HG02571 (cell line): Measurements from ENCODE around the gene TSPAN32.
"Not testable (repeated sequence)": the region's sequence is repeated elsewhere in the genome, so short reads cannot be mapped to it uniquely, and the experiment has no call there.

Source experiments
- ATAC-seq: cut with Tn5 transposase; IDR thresholded peaks from one replicate; pipeline ENCODE4 v1.9.1; 2021; ENCODE audit warnings: mild to moderate bottlenecking, moderate library complexity; ENCODE audit not compliant: unreplicated experiment

TSPAN32 gene

DNA sequence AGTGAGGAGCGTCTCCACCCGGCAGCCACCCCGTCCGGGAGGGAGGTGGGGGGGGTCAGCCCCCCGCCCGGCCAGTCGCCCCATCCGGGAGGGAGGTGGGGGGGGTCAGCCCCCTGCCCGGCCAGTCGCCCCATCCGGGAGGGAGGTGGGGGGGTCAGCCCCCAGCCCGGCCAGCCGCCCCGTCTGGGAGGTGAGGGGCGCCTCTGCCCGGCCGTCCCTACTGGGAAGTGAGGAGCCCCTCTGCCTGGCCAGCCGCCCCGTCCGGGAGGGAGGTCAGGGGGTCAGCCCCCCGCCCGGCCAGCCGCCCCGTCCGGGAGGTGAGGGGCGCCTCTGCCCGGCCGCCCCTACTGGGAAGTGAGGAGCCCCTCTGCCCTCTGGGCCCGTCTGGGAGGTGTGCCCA, 30.8 kb downstream of the TSPAN32 start:
- not testable (repeated sequence) for ATAC-seq

DNA sequence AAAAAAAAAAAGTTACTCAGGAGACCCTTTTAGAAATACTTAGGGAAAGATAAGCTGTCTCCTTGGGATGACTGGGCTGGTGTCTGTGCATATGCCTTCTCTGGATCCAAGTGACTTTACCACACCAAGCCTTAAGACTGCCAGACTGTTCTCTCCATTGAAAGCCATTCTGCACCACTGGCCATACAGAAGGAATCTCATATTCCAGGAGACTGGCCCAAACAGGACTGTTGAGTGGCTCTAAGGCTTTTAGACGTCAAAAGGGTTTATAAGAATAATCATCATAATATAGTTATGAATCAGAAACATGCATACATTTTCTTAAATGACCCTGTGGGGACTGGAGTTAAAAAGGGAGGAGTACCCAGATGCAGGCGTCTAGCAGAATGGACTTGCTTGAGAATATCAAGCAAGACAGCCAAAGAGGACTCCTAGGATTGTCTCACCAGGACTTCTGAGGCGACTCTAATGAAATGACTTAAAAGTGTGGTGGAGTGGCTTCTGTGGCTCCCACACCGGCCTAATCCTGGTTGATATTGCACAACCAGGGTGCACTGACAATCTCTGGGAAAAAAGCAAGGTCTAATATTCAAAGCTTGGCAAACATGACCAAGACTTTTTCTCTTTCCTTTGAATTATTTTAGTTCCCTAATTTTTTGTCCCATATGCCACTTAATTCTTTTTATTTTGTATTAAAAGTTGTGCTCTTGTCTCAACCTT, 31.8 kb downstream of the TSPAN32 start:
- not testable (repeated sequence) for ATAC-seq

DNA sequence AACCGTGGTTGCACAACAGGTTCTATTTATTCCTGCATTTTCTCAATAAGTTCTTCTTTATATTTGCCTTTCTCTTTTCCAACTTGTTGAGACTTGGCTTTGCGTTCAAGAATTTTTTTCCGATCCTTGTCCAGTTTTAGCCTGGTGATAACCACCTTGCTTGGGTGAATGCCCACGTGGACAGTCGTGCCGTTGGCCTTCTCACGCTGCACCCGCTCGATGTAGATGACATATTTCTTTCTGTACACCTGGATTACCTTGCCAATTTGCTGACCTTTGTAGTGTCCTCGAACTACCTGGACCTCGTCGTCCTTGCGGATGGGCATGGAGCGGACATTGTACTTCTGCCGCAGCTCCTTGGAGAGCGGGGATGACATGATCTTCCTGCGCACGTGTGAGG, 33.5 kb downstream of the TSPAN32 start:
- ATAC-seq = not testable (repeated sequence)

DNA sequence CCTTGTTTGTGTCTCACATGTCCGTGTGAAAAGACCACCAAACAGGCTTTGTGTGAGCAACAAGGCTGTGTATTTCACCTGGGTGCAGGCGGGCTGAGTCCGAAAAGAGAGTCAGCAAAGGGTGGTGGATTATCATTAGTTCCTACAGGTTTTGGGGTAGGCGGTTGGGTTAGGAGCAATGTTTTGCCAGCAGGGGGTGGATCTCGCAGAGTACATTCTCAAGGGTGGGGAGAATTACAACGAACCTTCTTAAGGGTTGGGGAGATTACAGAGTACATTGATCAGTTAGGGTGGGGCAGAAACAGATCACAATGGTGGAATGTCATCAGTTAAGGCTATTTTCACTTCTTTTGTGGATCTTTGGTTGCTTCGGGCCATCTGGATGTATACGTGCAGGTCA, 36.9 kb downstream of the TSPAN32 start:
- ATAC-seq = not testable (repeated sequence)

DNA sequence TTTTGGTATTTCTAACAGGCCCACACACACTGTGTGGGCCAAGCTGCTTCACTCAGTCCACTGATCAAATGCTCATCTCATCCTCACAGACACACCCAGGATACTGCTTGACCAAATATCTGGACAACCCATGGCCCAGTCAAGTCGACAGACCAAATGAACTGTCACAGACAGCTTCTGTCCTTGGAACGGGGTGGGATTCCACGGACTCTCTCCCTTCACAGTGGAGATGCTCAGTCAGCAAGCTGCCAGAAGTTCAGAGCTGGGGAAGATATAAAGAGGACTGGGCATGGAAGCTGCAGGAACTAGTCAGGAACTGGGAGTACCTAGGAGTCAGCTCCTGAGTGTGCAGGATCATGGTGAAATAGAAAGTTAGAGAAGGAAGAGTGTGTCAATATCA, 40.7 kb downstream of the TSPAN32 start:
- ATAC-seq = no peak

DNA sequence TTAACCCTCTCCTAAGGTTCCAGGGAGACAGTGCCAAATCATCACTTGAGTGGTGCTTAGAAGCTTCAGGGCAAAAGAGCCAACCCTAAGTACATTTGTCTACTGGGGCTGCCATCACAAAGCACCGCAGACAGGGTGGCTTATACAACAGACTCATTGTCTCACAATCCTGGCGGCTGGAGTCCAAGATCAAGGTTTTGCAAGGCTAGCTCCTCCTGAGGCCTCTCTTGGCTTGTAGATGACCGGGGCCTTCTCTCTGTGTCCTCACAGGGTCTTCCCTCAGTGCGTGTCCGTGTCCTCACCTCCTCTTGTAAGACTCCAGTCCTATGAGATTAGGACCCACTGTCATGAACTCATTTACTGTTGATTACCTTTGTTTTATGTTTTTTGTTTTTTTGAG, 41.2 kb downstream of the TSPAN32 start:
- ATAC-seq = no peak

DNA sequence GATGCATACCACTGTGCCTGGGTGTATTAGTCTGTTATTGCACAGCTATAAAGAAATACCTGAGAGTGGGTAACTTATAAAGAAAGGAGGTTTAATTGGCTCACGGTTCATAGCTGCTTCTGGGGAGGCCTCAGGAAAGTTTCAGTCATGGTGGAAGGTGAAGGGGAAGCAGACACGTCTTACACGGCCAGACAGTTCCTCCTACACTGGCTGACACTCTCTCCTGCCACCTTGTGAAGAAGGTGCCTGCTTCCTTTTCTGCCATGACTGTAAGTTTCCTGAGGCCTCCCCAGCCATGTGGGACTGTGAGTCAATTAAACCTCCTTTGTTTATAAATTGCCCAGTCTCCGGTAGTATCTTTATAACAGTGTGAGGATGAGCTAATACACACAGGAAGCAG, 41.7 kb downstream of the TSPAN32 start:
- ATAC-seq = no peak

DNA sequence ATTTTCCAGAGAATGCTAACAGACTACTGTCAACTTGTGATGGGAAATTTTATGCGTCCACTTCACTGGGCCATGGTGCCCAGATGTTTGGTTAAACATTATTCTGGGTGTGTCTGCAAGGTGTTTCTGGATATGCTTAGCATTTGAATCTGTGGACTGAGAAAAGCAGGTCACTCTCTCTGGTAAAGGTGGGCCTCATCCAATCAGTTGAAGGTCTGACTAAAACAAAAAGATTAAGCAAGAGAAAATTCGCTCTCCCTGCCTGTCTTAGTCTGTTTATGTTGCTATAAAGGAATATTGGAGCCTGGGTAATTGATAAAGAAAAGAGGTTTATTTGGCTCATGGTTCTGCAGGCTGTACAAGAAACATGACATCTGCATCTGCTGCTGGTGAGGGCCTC, 43.2 kb downstream of the TSPAN32 start:
- no peak for ATAC-seq

DNA sequence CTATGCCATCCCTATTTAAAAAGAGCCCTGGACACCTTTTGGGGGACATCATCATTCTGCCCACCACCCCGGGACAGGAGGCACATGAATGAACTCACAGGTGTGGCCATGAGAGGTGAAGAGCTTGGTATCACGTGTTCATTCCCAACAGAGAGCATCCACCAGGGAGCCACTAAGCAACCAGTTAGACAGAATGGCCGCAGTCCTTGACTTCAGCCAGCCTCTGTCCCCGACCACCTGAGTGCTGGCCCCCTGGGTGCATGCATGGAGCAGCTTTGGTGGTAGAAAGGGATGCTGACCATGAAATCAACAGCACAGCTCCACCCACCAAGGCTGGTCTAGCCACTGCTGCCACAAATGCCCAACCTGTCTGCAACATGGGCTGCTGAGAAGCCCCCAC, 44.2 kb downstream of the TSPAN32 start:
- ATAC-seq = no peak

DNA sequence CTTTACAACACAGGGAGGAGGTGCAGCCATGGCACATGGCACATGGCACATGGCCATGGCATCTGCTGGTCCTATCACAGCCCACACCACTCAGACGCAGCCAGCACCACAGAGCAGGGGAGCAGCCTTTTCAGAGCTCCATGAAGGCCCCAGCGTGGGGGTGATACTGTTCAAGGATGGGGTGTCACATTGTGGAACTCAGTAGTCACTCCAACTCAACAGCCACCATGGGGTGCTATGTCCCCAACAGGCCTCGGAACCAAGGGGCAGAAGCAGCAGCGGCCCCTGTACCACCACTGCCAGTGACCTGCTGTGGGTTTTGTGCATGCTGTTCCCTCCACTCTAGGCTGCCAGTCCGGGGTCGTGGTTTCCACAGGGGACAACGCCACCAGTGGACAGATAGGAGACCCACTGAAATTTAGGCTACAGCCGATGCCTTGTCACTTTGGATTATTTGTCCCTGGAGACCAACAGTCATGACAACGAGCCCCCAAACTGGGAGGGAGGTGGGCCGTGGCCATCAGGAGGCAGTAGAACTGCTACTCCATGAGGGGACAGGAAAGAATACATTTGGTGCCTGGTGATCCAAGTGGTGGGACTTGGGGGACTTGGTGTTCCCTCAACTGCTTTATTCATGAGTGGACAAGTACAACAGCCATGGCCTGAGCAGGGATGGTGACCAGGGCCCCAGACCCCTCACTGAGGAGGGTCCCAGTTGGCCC, 44.9 kb downstream of the TSPAN32 start:
- no peak for ATAC-seq

DNA sequence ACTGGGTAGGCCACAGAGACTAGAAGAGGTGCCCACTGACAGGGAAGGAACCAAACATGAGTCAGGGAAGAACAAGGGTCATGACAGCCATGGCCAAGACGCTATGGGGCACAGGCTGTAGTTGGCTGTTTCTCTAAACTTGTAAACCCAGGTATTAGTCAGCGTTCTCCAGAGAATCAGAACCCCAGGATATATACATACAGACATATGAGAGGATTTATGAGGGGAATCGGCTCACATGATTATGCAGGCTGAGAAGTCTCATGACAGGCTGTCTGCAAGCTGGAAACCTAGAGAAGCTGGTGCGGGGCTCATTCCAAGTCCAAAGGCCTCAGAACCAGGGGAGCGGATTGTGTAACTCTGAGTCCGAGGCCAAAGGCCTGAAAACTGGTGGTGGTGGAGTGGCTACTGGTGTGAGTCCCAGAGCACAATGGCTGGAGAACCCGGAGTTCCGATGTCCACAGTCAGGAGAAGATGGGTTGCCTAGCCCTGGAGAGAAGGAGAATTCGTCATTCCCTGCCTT, 45.6 kb downstream of the TSPAN32 start:
- ATAC-seq = no peak

DNA sequence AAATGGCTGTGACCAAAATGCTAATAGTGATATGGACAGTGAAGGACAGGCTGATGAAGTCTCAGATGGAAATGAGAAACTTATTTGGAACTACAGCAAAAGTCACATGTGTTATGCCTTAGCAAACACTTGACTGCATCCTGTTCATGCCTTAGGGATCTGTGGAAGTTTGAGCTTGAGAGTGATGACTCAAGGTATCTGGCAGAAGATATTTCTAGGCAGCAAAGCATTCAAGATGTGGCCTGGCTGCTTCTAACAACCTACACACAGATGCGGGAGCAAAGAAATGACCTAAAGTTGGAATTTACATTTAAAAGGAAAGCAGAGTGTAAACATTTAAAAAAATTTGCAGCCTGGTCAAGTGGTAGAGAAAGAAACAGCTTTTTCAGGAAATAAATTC, 47.2 kb downstream of the TSPAN32 start:
- no peak for ATAC-seq

DNA sequence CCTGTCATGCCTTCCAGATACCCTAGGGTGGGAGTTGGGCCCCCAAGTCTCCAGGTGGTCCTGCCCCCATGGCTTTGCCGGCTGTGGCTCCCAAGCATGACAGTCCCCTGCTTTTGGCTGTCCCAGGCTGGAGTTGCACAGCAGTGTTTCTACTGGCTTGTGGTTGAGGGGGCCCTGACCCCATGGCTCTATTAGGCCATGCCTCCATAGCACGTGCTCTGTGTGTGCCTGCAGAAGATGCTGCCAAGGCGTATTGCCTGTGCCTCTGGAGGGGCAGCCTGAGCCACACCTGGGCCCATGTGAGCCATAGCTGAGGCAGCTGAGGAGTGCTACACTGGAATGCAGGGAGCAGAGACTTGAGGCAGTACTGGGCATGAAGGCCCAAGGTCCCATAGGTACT, 49.9 kb downstream of the TSPAN32 start:
- no peak for ATAC-seq

DNA sequence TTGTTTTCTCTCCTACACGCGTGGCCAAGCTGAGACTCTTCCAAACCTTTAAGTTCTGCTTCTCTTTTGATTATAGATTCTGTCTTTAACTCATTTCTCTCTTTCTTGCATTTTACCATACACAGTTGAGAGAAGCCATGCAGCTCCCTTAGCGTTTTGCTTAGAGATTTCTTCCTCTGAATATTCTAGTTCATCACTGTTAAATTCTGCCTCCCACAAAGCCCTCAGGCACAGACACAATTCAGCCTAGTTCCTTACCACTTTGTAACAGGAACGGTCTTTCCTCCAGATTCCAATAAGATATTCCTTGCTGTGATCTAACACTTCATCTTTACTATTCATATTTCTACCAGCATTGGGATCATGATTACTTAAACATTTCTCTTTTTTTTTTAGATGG, 50.6 kb downstream of the TSPAN32 start:
- ATAC-seq = no peak

DNA sequence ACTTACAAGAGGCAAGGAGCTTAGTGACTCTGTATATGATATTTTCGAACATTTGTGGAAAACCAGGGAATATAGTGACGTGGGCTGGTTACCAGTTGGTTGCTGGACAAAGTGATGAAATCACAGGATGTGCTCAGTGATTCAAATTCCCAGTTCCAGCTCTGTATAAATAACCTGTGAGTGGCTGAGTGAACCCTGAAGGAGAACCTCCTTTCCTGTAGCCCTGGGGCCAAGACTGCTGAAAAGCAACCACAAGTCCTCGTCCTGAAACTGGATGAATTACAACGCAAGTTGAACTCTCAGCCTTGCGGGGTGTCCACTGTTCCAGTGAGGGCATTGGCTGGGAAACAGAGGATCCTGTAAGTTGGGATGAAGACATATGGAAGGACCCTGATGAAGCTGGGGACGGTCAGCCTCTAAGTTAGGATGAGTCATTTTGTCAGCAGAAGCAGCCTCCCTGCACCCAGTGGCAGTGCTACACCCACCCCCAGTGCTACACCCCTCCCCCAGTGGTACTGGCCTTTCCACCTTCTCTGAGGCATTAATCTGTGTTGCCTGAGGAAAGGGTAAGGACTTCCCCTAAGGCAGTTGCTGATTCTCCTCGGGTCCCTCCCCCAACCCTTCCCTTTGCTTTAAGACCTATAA, 53.3 kb downstream of the TSPAN32 start:
- no peak for ATAC-seq

DNA sequence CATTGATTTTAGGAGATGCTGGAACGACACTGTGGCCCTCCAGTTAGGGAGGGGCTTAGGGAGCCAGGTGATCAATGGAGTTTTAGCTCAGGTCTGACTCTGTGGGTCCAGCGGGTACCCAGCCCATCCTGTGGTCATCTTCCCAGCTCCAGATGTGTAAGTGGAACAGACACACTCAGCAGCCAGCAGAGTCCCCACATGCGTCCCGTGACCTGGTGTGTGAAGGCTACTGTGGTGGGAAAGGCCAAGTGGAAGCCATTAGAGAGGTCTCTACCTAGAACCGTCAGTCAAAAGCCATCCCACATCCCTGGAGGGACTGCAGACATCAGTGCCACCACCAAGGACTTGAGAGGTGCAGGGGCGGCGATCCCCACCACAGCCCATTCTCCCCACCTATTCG, 55.4 kb downstream of the TSPAN32 start:
- ATAC-seq = no peak

DNA sequence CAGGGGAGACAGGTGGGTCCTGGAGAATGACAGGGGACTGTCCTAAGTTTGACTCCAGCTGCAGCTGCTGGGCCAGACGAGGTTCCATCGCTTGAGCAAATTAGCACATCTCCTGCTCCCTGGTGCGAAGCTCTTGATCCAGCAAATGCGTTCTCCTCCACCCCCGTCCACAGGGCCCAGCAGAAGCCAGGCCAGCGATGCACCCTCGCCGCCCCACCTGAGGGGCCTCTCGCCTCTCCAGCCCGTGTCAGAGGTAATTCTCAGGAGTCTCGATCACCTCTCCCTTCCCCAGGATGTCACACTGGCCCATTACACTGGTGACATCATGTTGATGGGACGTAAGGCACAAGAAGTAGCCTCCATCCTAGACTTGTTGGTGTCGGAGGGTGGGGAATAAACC, 55.8 kb downstream of the TSPAN32 start:
- not testable (repeated sequence) for ATAC-seq

DNA sequence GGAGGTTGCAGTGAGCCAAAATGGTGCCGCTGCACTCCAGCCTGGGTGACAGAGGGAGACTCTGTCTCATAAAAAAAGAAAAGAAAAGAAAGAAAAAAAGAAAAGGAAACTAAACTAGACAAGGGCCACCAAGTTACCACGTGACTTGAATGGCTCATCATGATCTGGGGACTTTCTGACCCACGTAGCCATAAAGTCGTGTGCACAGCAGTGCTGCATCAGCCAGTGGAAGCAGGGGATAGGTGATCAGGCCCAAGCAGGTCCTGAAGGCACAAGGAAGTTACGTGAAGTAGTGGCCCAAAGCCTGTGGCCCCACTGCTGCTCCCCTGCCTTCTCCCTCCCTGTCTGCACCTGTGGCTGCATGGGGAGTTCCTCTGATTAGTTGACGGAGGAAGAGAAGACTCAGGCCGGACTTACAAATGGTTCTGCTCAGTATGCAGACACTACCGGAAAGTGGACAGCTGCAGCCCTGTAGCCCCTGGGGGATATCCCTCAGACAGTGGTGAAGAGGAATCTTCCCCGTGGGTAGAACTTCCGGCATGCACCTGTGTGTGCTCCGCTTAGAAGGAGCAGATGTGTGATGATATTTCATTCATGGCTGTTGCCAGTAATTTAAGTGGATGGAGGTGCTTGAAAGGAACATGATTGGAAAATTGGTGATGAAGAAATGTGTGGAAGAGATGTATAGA, 57.1 kb downstream of the TSPAN32 start:
- ATAC-seq = no peak

DNA sequence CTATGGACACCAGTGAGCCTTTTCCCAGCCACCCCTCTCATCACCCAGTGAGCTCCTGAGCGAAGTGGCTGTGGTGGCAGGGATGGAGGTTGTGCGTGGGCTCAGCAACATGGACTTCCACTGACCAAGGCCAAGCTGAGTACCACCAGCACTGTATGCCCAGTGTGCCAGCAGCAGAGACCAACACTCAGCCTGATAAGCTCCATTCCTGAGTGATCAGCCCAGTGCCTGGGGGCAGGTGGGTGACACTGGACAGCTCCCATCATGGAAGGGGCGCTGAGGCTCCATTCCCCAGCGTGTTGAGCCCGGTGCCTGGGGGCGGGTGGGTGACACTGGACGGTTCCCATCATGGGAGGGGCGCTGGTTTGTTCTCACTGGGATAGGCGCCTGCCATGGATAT, 57.7 kb downstream of the TSPAN32 start:
- ATAC-seq = no peak

DNA sequence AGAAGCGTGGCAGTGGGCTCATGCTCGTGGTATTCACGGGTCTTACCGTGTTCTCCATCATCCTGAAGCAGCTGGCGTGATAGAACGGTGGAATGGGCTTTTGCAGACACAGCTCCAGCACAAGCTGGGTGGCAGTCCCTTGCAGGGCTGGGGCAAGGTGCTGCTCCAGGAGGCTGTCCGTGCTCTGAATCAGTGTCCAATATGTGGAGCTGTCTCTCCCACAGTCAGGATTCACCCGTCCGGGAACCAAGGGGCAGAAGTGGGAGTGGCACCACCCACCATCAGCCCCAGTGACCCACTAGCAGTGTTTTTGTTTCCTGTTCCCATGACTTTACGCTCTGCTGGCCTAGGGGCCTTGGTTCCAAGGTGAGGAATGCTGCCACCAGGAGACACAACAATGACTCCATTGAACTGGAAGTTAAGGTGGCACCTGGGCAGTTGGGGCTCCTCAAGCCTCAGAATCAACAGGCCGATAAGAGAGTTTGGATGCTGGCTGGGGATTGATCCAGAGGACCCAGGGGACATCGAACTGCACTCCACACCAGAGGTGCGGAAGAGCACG, 58.3 kb downstream of the TSPAN32 start:
- no peak for ATAC-seq

DNA sequence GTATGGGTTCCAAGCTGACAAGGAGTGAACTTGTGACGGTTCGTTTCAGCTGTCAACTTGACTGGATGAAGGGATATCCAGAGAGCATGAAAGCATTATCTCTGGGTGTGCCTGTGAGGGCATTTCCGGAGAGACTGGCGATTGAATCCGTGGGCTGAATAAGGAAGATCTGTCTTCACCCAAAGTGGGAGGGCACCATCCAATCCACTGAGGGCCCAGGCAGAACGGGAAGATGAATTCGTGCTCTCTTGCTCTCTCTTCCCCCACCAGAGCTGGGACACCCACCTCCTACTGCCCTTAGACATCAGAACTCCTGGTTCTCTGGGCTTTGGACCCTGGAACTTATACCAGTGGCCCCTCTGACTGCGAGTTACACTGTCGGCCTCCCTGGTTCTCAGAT, 59.8 kb downstream of the TSPAN32 start:
- no peak for ATAC-seq
